Peyer's patch (tissue), 4 donors: ENCODE data around the gene DISC1. TPM values are rescaled to one million over a fixed set of nuclear protein-coding genes. Genes with fewer than 3 reads are reported as not detected.

ENCODE experiments used
- DNase-seq, 3 donors: peaks; one replicate each; pipeline ENCODE4 v3.0.0-alpha.2; 2017 to 2019
- H3K27ac ChIP-seq, 4 donors: fragments of 200-600 bp; sonication (generic); one replicate each; pipeline ENCODE4 v1.5.1; 2016 to 2019
- H3K27me3 ChIP-seq, 2 donors: fragments of 200-600 bp; sonication (generic); one replicate each; pipeline ENCODE4 v1.5.1; 2019
- H3K36me3 ChIP-seq, 3 donors: fragments of 200-600 bp; sonication (generic); one replicate each; pipeline ENCODE4 v1.5.1; 2016 to 2019
- H3K4me1 ChIP-seq, 4 donors: fragments of 200-600 bp; sonication (generic); one replicate each; pipeline ENCODE4 v1.5.1; 2016 to 2019
- H3K4me3 ChIP-seq, 4 donors: fragments of 200-600 bp; sonication (generic); 1 replicate in 3 of 4; 2 replicates in 1 of 4; pipeline ENCODE4 v1.5.1; 2016 to 2019; ENCODE audit warnings: mild to moderate bottlenecking in 1 of 4
- H3K9me3 ChIP-seq, 4 donors: fragments of 200-600 bp; sonication (generic); one replicate each; pipeline ENCODE4 v1.5.1; 2016 to 2019; ENCODE audit warnings: mild to moderate bottlenecking in 1 of 4
- POLR2A ChIP-seq, 2 donors: fragments of 450-650 bp; IDR thresholded peaks; one replicate each; pipeline ENCODE4 v1.5.1; 2017; ENCODE audit warnings: antibody characterized with exemption in 2 of 2, mild to moderate bottlenecking in 2 of 2, moderate library complexity in 2 of 2
- total RNA-seq, 4 donors: library from RNA; depleted of rRNA; stranded (reverse); fragments of >200 nt; gene quantifications; one replicate each; pipeline ENCODE4 v1.1.0, GENCODE V29; 2016
- TF ChIP-seq, protein P1 (sequence below), 6 experiments: fragments of 450-650 bp in 4 of 6; fragments of 200-600 bp in 2 of 6; sonication (generic) in 1 of 6; IDR thresholded peaks; one replicate each; pipeline ENCODE4 v1.5.1; 2017 to 2019; ENCODE audit warnings: antibody characterized with exemption in 6 of 6, mild to moderate bottlenecking in 3 of 6, moderate library complexity in 1 of 6

DISC1 gene
- total RNA-seq, 4 donors from 2014 or later: 2.3 to 39.6 (median 5.6) TPM

DNA sequence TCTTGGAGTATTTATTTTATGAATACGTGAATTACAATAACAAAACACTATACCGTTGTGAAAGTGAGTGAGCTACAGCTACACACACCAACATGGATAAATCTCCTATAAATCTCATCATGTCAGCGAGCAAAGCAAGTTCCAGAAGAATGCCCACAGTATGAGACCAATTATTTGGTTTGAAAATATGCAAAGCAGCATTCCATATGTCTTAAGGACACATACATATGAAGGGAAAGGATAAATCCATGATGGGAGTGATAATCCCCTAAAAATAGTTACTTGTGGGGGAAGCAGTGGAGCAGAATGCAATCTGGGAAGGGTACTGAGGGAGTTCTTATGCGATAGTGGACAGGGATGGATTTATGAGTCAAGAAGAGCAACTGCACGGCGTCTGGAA, 261.3 kb downstream of the DISC1 start:
- TF ChIP-seq POLR2A (IDR thresholded peaks at IDR 0.05): no peak
- TF ChIP-seq, protein P1, sequence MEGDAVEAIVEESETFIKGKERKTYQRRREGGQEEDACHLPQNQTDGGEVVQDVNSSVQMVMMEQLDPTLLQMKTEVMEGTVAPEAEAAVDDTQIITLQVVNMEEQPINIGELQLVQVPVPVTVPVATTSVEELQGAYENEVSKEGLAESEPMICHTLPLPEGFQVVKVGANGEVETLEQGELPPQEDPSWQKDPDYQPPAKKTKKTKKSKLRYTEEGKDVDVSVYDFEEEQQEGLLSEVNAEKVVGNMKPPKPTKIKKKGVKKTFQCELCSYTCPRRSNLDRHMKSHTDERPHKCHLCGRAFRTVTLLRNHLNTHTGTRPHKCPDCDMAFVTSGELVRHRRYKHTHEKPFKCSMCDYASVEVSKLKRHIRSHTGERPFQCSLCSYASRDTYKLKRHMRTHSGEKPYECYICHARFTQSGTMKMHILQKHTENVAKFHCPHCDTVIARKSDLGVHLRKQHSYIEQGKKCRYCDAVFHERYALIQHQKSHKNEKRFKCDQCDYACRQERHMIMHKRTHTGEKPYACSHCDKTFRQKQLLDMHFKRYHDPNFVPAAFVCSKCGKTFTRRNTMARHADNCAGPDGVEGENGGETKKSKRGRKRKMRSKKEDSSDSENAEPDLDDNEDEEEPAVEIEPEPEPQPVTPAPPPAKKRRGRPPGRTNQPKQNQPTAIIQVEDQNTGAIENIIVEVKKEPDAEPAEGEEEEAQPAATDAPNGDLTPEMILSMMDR (IDR thresholded peaks at IDR 0.05): no peak
- no peak overlapping the region for H3K27ac ChIP-seq
- H3K27me3 ChIP-seq: no peaks in the 10 kb centered on the region
- DNase-seq: no peak
- H3K9me3 ChIP-seq: no peaks in the 10 kb centered on the region
- no peaks in the 10 kb centered on the region for H3K36me3 ChIP-seq
- H3K4me3 ChIP-seq: no peak overlapping the region
- no peaks in the 10 kb centered on the region for H3K4me1 ChIP-seq

DNA sequence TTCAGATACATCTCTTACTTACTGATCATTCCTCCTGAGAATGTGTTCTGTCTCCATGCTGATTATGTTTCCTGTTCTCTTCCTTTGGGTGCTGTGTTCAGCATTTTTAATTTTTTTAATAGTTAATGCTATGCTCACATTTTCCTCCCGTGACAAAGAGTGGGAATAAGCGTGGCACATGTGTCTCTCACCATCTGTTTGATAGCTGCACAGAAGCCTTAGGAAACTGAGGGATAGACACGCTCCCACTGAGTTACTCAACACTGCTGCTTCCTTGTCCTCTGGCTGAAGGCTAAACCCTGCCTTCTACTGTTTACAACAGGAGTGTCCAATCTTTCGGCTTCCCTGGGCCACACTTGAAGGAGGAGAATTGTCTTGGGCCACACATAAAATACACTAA, 264.2 kb downstream of the DISC1 start:
- no peak for TF ChIP-seq POLR2A (IDR thresholded peaks at IDR 0.05)
- TF ChIP-seq, protein P1 (IDR thresholded peaks at IDR 0.05): no peak
- Histone ChIP-seq H3K4me3 (no peak overlapping the region), H3K36me3 (no peaks in the 10 kb centered on the region), H3K27ac (no peak overlapping the region), H3K9me3 (peaks cover 0 to 3% (median 0%) of the 10 kb centered on the region in 4 donors), H3K4me1 (no peaks in the 10 kb centered on the region), H3K27me3 (no peaks in the 10 kb centered on the region)
- DNase-seq: no peak

DNA sequence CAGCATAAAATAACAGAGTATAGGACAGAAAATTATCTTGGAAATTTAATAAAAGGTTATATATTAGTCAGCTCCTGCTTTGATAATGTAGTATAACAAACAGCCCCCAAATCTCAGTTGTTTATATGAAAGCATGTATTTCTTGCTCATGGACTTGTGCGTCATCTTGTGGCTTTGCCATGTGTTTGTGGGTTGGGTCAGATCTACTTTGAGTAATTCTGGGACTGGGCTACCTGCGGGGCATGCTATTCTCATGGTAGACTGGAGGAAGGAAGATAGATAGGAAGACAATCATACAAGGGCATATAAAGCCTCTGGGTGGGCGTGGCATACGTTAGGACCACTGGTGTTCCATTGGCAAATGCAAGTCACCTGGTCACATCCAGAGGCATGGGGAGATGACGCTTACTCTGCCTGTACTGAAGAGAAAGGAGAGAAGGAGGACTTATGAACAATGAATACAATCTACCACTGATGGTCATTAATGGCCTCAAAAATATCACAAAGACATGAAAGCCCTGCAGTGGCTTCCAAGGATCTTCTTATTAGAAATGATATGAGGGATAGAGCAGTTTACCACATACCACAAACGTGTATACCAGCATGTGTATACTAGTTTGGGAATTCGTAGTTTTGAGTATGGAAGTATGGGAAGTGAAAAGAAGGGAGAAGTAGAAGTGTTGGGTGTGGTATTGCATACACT, 267.0 kb downstream of the DISC1 start:
- no peaks in the 10 kb centered on the region for H3K36me3 ChIP-seq
- H3K4me1 ChIP-seq: no peaks in the 10 kb centered on the region
- DNase-seq: no peak
- H3K9me3 ChIP-seq: peaks cover 0 to 3% (median 0%) of the 10 kb centered on the region in 4 donors
- H3K27me3 ChIP-seq: no peaks in the 10 kb centered on the region
- no peak overlapping the region for H3K27ac ChIP-seq
- no peak overlapping the region for H3K4me3 ChIP-seq
- TF ChIP-seq POLR2A (IDR thresholded peaks at IDR 0.05): no peak
- TF ChIP-seq, protein P1 (IDR thresholded peaks at IDR 0.05): no peak

DNA sequence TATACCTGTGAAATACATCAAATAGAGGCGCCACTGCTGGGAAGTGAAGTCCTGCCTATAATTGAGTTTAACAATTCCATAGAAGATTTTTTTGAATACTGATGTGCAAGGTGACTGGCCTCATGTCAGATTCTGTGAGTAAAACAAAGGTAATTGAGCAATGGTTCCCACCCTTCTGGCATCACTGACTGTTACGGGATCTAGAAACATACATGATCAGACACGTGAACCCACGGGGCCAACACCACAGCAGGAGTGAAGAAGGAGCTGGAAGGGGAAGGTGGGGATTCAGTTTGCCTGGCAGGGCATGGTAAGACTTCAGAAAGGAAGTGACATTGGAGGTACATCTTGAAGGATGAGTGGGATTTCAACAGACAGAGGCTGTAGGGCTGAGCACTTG, 270.2 kb downstream of the DISC1 start:
- TF ChIP-seq, protein P1 (IDR thresholded peaks at IDR 0.05): no peak
- no peak for TF ChIP-seq POLR2A (IDR thresholded peaks at IDR 0.05)
- Histone ChIP-seq H3K36me3 (no peaks in the 10 kb centered on the region), H3K4me3 (no peak overlapping the region), H3K27me3 (no peaks in the 10 kb centered on the region), H3K9me3 (peaks cover 0 to 3% (median 0%) of the 10 kb centered on the region in 4 donors), H3K27ac (no peak overlapping the region), H3K4me1 (no peaks in the 10 kb centered on the region)
- DNase-seq: no peak

DNA sequence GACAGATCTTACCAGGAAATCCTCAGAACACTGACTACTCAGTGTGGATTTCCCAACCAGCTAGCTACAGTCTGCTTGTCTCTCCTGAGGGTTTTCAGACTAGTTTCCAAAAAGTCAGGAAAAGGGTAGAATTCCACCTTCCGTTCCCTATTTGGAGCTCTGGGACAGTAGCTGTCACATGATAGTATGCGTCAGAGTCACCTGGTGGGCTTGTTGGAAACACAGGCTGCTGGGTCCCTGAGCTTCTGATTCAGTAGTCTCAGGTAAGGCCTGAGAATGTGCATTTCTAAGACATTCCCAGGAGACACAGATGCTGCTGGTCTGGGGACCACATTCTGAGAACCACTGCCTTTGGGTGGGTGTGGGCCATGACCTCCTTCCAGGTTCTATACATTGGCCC, 272.5 kb downstream of the DISC1 start:
- no peak overlapping the region for H3K27ac ChIP-seq
- no peak overlapping the region for H3K4me3 ChIP-seq
- TF ChIP-seq, protein P1 (IDR thresholded peaks at IDR 0.05): no peak
- TF ChIP-seq POLR2A (IDR thresholded peaks at IDR 0.05): no peak
- no peaks in the 10 kb centered on the region for H3K9me3 ChIP-seq
- H3K4me1 ChIP-seq: no peaks in the 10 kb centered on the region
- DNase-seq: no peak
- no peaks in the 10 kb centered on the region for H3K27me3 ChIP-seq
- no peaks in the 10 kb centered on the region for H3K36me3 ChIP-seq
